ENCODE measurements around the gene MAMSTR.

DNA sequence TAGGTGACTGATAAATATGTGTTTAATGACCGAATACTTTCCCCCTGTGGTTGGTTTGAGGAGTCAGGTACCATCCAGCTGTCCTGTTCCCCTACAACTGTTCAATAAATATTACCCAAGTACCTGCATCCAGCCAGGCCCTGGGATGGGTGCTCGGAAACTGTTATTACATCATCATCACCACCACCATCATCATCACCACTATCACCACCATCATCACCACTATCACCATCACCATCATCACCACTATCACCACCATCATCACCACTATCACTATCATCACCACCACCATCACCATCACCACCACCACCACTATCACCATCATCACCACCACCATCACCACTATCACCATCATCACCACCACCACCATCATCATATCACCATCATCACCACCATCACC lies 50.8 kb downstream of the MAMSTR start:
- no peak for TF ChIP-seq EZH2phosphoT487 (IDR thresholded peaks at IDR 0.05; ENCODE audit: insufficient read depth, low read depth)
- TF ChIP-seq EZH2 (IDR thresholded peaks at IDR 0.05; ENCODE audit: insufficient read depth, poor library complexity, severe bottlenecking): no peak

All from GM23248 (cell line).